ENCODE data around the gene KSR2.

The KSR2 gene

DNA sequence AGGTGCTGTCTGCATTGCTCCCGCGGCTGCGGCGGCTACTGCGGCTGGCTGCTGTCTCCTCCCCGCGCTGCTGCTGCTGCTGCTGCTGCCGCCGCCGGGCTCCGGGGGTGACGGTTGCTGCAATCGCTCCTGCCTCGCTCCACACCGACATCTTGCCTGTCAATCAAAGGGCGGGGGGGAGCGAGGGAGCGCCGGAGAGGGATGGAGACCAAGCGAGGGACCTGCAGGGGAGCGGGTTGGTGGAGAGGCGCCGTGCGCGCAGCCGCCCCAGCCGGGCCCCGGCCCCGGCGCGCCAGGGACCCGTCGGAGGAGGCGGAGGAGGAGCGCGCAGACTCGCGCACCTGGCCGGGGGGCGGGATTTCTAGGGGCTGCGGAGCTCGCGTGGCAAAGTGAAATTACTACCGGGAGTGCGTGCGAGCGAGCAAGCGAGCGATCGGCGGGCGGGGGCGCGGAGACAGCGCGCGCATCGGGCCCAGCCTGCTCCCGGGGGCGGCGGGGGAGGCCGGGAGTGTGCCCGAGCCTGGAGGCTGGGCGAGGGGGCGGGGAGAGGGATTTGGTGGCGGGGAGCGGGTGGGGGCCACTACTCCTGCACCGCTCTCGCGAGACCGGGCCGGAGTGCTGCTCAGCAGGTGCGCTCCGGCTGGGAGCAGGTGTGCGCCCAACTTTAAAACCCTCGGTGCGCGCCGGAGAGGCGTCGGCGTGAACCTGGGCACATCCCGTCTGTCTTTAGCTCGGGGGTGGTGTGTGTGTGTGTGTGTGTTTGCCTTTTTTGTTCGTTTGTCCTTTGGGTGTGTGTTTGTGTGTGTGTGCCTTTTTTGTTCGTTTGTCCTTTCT lies at the start of gene KSR2:
KSR2 (minus strand) TSS at position 165 of the 834 bp plus-strand sequence. CDS start 735 bp downstream, outside the sequence.
- Histone ChIP-seq H3K4me3 (no peak within 1 kb of the TSS), H3K9ac (ENCODE audit: insufficient read length) (no peak within 1 kb of the TSS), H3K36me3 (ENCODE audit: insufficient read depth, low read length) (no peaks in the 10 kb centered on the region), H3K27ac (no peak within 1 kb of the TSS), H3K9me3 (ENCODE audit: low read depth, low read length) (no peaks in the 10 kb centered on the region)
- DNase-seq (ENCODE audit: low read depth, low spot score), result no peak
- TF ChIP-seq FOXP2 (optimal IDR thresholded peaks at IDR 0.05; ENCODE audit: control extremely low read depth, extremely low read length, insufficient read depth) (no peak), POLR2AphosphoS5 (IDR thresholded peaks at IDR 0.05; ENCODE audit: borderline replicate concordance, low read depth, low read length) (no peak), EZH2 (IDR thresholded peaks at IDR 0.05) (no peak)

DNA sequence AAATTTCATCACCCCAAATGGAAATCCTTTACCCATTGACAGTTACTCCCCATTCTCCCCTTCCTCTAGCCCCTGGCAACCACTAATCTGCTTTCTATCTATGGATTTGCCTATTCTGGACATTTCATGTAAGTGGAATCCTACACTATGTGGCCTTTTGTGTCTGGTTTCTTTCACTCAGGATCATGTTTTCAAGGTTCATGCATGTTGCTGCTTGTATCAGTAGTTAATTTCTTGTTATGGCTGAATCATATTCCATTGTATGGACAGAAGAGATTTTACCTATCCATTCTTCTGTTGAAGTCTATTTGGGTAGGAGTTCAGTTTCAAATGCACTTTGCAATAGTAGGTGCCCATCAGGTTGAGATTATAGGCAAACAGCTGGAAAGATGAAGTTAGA lies 49.1 kb upstream of the KSR2 start:
- DNase-seq (ENCODE audit: low read depth, low spot score), result no peak
- H3K27ac ChIP-seq, result no peak overlapping the region
- no peak for TF ChIP-seq FOXP2 (optimal IDR thresholded peaks at IDR 0.05; ENCODE audit: control extremely low read depth, extremely low read length, insufficient read depth)
- H3K36me3 ChIP-seq (ENCODE audit: insufficient read depth, low read length), result peaks cover 51% of the 10 kb centered on the region
- peak overlapping the region; percentile 98 for H3K9ac ChIP-seq (ENCODE audit: insufficient read length)
- H3K9me3 ChIP-seq (ENCODE audit: low read depth, low read length), result no peaks in the 10 kb centered on the region
- peak overlapping the region; percentile 93 for H3K4me3 ChIP-seq

GRCh38 chr12:118016424-118017264 lies 47.9 kb upstream of the KSR2 start, which contains the start of gene RFC5:
Gene RFC5, plus strand, starts transcription at chr12:118016703. Its CDS starts 125 bp downstream, at chr12:118016828.
- H3K9ac ChIP-seq (ENCODE audit: insufficient read length), result peak within 1 kb of the TSS; percentile 98
- no peaks in the 10 kb centered on the region for H3K9me3 ChIP-seq (ENCODE audit: low read depth, low read length)
- TF ChIP-seq FOXP2 (optimal IDR thresholded peaks at IDR 0.05; ENCODE audit: control extremely low read depth, extremely low read length, insufficient read depth), result no peak
- TF ChIP-seq POLR2AphosphoS5 (IDR thresholded peaks at IDR 0.05; ENCODE audit: borderline replicate concordance, low read depth, low read length), result peak; percentile 91
- peak within 1 kb of the TSS; percentile 36; the same call in 1 of the 2 replicates for H3K27ac ChIP-seq
- peak within 1 kb of the TSS; percentile 93 for H3K4me3 ChIP-seq
- peak; percentile 50 for DNase-seq (ENCODE audit: low read depth, low spot score)
- H3K36me3 ChIP-seq (ENCODE audit: insufficient read depth, low read length), result peaks cover 39% of the 10 kb centered on the region

- no peak for TF ChIP-seq EZH2 (IDR thresholded peaks at IDR 0.05)
- TF ChIP-seq FOXP2 (optimal IDR thresholded peaks at IDR 0.05; ENCODE audit: control extremely low read depth, extremely low read length, insufficient read depth), result no peak
- TF ChIP-seq POLR2AphosphoS5 (IDR thresholded peaks at IDR 0.05; ENCODE audit: borderline replicate concordance, low read depth, low read length), result no peak
- Histone ChIP-seq H3K36me3 (ENCODE audit: insufficient read depth, low read length) (peaks cover 32% of the 10 kb centered on the region), H3K27ac (no peak overlapping the region), H3K9me3 (ENCODE audit: low read depth, low read length) (no peaks in the 10 kb centered on the region), H3K4me3 (peak overlapping the region; percentile 93), H3K9ac (ENCODE audit: insufficient read length) (peak overlapping the region; percentile 28)
- no peak for DNase-seq (ENCODE audit: low read depth, low spot score)
Measured at GRCh38 chr12:118015944-118016343, 47.2 kb upstream of the KSR2 start.

- no peak for DNase-seq (ENCODE audit: low read depth, low spot score)
- Histone ChIP-seq H3K4me3 (no peak overlapping the region), H3K9me3 (ENCODE audit: low read depth, low read length) (no peaks in the 10 kb centered on the region), H3K36me3 (ENCODE audit: insufficient read depth, low read length) (peaks cover 26% of the 10 kb centered on the region), H3K9ac (ENCODE audit: insufficient read length) (no peak overlapping the region), H3K27ac (no peak overlapping the region)
- TF ChIP-seq EZH2 (IDR thresholded peaks at IDR 0.05), result no peak
Measured at GRCh38 chr12:118015306-118015705, 46.5 kb upstream of the KSR2 start.

- no peak overlapping the region for H3K27ac ChIP-seq
- no peak overlapping the region for H3K9ac ChIP-seq (ENCODE audit: insufficient read length)
- H3K4me3 ChIP-seq, result no peak overlapping the region
- H3K36me3 ChIP-seq (ENCODE audit: insufficient read depth, low read length), result peaks cover 5% of the 10 kb centered on the region; the same call in 1 of the 2 replicates
- no peak for TF ChIP-seq EZH2 (IDR thresholded peaks at IDR 0.05)
- no peak for TF ChIP-seq POLR2AphosphoS5 (IDR thresholded peaks at IDR 0.05; ENCODE audit: borderline replicate concordance, low read depth, low read length)
- no peak for TF ChIP-seq FOXP2 (optimal IDR thresholded peaks at IDR 0.05; ENCODE audit: control extremely low read depth, extremely low read length, insufficient read depth)
- no peak for DNase-seq (ENCODE audit: low read depth, low spot score)
- no peaks in the 10 kb centered on the region for H3K9me3 ChIP-seq (ENCODE audit: low read depth, low read length)
Measured at GRCh38 chr12:118013283-118013682, 44.5 kb upstream of the KSR2 start.

- TF ChIP-seq EZH2 (IDR thresholded peaks at IDR 0.05) (no peak), POLR2AphosphoS5 (IDR thresholded peaks at IDR 0.05; ENCODE audit: borderline replicate concordance, low read depth, low read length) (no peak)
- Histone ChIP-seq H3K36me3 (ENCODE audit: insufficient read depth, low read length) (no peaks in the 10 kb centered on the region), H3K9ac (ENCODE audit: insufficient read length) (no peak overlapping the region), H3K4me3 (no peak overlapping the region), H3K27ac (no peak overlapping the region), H3K9me3 (ENCODE audit: low read depth, low read length) (no peaks in the 10 kb centered on the region)
- DNase-seq (ENCODE audit: low read depth, low spot score), result no peak
Measured at GRCh38 chr12:118011961-118012360, 43.2 kb upstream of the KSR2 start.

- Histone ChIP-seq H3K9me3 (ENCODE audit: low read depth, low read length) (no peaks in the 10 kb centered on the region), H3K4me3 (no peak overlapping the region), H3K27ac (no peak overlapping the region), H3K36me3 (ENCODE audit: insufficient read depth, low read length) (no peaks in the 10 kb centered on the region), H3K9ac (ENCODE audit: insufficient read length) (no peak overlapping the region)
- DNase-seq (ENCODE audit: low read depth, low spot score), result no peak
- no peak for TF ChIP-seq POLR2AphosphoS5 (IDR thresholded peaks at IDR 0.05; ENCODE audit: borderline replicate concordance, low read depth, low read length)
- no peak for TF ChIP-seq EZH2 (IDR thresholded peaks at IDR 0.05)
- TF ChIP-seq FOXP2 (optimal IDR thresholded peaks at IDR 0.05; ENCODE audit: control extremely low read depth, extremely low read length, insufficient read depth), result no peak
Measured at GRCh38 chr12:118011377-118011776, 42.6 kb upstream of the KSR2 start.

Data from SK-N-MC (cell line).